HG03135 (cell line): ENCODE data around the gene LSM7.
"Not testable (repeated sequence)": the region's sequence is repeated elsewhere in the genome, so short reads cannot be mapped to it uniquely, and the experiment has no call there.

Experiments
- ATAC-seq: cut with Tn5 transposase; IDR thresholded peaks from one replicate; pipeline ENCODE4 v1.9.1; 2021; ENCODE audit warnings: mild to moderate bottlenecking, moderate library complexity; ENCODE audit not compliant: unreplicated experiment

LSM7 gene

DNA sequence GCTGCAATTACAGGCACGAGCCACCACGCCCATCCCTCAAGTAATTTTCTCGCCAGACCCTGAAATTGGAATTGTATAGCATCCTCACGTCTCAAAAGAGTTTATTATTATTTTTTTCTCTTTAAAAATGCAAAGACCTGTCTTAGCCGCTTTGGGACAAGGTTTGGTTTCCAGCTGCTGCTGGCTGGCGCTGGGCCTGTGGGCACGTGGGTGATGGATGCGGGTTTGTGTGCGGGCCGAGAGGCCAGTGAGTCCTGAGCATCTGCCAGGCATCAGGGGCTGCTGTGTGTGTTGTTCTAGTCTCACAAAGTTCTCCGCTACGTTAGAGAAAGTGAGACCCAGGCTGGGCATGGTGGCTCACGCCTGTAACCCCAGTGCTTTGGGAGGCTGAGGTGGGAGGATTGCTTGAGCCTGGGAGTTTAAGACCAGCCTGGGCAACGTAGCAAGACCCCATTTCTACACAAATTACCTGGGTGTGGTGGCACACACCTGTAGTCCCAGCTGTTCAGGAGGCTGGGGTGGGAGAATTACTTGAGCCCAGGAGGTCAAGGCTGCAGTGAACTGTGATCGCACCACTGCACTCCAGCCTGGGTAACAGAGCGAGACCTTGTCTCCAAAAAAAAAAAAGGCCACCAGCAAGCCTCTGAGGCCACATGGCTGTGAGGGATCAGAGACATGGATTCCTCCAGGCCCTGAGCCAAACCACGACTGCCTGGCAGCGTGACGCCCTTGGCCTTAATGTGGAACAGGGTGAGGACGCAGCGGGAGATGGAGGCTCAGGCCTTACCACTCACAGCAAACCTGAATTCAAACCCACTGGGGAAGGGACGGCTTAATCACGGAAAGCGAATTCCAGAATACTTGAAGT is 27.0 kb upstream of the LSM7 start:
- ATAC-seq: no peak

GRCh38 chr19:2354670-2355069 is 26.3 kb upstream of the LSM7 start:
- no peak for ATAC-seq

DNA sequence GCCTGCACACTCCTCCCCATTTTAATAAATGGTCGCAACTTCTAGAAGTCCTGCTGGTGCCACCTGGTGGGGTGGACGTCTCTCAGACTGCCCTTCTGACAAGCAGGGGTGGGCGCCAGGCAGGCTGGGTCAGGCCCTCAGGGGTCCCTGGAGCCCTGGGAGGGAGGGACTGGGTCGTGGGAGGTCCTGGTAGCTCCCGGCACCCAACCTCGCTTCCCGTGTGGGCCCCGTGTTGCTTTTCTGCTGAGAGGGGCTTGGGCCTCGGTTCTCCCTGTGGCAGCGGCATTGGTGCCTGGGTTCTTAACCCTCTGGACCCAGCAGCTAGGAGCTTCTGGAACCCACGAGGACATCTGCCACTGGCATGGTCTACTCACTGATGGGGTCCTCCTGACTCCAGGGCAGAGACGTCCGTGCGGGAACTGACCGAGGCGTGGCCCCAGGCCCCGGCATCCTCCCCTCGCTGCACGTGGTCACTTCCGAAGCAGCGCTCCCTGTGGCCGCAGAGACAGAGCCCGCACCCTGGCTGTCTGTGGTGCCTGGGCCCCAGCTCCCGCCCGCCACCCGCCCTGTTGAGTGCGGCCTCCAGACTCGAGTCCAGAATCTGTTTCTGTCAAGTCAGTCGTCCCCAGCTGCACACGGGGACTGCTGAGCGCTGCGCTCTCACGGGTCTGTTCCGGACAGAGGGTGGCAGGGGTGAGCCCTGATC is 25.7 kb upstream of the LSM7 start:
- ATAC-seq: no peak

- no peak for ATAC-seq
Observed at GRCh38 chr19:2353159-2353886, 24.9 kb upstream of the LSM7 start.

DNA sequence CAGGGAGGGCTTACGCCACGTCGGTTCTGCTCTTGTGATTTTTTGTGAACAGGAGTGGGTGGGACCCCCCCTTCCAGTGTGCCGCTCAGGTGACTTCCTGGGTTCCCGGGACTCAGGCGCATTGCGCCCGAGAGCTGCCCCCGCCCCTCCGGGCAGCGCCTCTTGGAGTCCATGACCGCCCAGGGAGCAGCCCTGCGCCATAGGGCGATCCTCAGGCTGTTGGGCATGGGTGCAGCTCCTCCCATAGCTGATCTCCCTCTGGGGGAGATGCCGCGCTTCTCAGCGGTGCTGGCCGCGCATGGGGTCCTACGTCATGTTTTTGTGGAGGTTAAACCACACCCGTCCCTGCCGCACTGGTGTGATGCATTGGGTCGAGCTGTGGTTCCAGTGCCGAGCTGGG is 23.7 kb upstream of the LSM7 start:
- no peak for ATAC-seq

DNA sequence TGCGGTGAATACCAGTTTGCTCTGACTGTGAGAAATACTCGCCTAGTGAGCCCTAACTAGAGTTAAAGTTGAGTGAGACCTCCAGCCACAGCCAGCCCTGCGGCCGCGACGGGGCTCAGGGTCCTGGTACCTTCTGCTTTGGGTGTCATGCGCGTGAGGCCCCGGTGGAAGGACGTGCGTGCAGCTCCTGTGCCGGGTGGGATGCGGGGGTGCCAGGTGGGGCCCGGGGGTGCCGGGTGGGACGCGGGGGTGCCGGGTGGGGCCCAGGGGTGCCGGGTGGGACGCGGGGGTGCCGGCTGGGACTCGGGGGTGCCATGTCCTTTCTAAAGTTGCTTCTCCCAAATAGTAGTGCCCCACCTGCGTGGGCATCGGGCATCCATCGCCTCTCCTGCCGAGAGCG is 23.2 kb upstream of the LSM7 start:
- ATAC-seq: no peak

DNA sequence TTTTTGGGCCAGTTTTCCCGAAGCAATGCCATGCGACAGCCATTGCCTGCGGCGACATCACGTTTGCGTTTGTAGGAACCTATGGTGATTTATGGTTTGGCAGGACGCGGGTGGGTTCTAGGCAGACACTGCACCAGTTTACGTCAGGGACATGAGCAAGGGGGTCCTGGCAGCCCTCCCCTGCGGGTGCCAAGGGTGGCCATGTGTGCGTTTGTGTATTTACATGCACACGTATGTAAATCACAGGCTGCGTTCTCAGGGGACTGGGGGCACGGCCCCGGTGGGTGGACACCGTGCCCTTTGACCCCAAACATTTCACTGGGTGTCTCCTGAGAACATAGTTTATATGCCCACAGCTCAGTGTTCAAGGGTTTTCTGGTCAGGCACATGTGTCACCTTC is 22.3 kb upstream of the LSM7 start:
- ATAC-seq: no peak

DNA sequence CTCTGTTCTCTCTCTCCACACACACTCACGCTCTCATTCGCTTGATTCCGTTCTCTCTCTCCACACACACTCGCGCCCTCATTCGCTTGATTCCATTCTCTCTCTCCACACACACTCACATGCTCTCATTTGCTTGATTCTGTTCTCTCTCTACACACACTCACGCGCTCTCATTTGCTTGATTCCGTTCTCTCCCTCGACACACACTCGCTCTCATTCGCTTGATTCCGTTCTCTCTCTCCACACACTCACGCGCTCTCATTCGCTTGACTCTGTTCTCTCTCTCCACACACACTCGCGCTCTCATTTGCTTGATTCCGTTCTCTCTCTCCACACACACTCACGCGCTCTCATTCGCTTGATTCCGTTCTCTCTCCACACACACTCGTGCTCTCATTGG is 21.4 kb upstream of the LSM7 start:
- ATAC-seq: not testable (repeated sequence)

- no peak for ATAC-seq
Observed at GRCh38 chr19:2345794-2346663, 17.6 kb upstream of the LSM7 start.

DNA sequence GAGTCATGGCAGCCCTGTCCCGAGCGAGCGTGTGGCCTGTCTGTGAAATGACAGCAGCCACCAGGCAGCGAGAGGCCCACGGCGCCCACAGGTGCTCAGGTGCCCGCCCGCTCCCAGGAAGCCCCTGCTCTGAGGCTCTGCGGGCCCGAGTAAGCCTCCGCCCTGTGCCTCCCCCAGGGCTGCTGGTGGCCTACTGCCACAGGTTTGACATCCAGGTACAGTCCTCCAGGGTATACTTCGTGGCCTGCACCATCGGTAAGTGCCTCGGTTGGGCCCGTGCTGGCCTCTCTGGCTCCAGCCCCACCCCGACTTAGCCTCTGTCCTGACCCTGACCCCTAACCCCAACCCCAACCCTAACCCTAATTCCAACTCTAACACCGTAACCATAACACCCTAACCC is 16.7 kb upstream of the LSM7 start:
- no peak for ATAC-seq

DNA sequence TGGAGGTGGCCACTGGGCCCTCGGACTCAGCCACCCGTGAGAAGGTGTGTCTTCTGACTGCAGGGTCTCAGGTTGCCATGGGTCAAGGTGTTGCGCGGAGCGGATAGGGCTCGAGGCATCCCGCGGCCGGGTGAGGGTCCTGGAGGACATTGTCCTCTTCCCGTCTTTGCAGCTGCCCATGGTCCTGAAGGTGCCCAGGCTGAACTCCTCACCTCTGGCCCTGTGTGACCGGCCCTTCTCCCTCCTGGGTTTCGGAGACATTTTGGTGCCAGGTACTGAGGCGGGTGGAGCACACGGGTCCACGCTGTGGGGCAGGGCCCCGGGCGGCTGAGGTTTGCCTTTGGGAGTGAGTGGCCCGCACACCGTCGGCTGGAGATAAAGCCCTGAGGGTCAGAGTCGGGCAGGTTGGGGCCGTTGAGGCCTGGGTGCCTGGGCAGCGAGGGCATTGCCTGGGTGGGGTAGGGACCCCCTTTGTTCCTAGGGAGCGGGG is 16.0 kb upstream of the LSM7 start:
- no peak for ATAC-seq

- no peak for ATAC-seq
Observed at GRCh38 chr19:2343289-2343982, 15.1 kb upstream of the LSM7 start.

DNA sequence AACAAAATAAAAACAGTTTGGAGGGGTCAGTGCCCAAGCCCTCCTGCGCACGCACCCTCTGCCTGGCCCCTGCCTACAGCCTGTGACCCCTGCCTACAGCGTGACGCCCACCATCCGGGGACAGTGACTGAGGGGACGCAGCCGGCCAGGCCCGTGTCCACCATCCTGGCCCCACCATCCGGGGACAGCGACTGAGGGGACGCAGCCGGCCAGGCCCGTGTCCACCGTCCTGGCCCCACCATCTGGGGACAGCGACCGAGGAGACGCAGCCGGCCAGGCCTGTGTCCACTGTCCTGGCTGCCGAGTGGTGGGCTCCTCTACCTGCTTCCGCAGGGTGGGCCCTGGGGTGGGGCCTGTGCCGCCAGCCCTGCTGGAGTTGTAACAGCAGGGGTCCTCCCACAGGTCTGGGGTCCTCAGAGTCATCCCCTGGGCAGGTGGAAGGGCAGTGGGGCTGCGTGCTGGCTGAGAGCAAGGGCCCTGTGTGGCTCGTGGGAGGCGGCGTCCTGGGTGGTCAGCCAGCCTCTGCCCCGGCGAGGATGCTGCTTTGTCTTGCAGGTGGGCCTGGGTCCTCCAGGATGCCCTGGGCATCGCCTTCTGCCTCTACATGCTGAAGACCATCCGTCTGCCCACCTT is 14.4 kb upstream of the LSM7 start:
- ATAC-seq: no peak

DNA sequence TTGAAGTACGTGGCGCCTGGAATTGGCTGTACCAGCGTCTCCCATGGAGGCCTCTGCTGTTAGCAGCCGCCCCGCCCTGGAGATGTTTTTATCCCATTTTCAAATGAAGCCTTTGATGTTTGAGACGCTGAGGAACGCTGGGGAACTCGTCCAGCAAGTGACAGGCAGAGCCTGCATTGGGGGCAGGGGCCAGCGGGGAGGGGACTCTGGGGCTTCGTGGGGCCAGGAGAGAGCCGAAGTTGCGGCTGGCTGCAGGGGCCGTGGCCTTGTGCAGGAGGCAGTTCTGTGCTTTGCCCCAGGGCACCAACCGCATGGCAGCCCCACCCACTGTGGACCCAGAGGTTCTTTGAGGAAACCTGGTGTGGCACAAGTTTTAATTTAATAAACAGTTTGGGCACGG is 13.6 kb upstream of the LSM7 start:
- ATAC-seq: no peak

DNA sequence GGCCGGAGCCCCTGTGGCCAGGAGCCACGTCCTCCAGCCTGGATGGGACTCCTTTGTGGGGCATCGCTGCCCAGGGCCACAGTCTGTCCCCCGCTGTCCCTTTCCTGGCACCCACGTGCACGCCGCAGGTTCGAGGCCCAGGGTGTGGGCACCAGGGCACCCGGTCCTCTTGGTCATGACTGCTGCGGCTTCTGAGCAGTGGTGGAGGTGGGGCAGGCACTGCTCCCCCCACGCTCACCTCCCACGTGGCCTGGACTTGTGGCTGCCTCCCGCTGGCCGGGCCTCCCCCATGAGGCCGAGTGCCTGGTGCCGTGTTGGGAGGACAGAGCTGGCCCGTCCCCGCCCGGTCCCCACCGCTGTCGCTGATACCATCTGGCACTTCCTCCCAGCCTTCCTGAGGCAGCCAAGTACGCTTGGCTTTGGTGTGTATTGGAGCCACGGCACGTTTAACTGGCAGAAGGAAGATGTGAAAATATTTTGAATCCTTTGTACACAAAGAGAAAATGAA is 12.9 kb upstream of the LSM7 start:
- ATAC-seq: no peak

DNA sequence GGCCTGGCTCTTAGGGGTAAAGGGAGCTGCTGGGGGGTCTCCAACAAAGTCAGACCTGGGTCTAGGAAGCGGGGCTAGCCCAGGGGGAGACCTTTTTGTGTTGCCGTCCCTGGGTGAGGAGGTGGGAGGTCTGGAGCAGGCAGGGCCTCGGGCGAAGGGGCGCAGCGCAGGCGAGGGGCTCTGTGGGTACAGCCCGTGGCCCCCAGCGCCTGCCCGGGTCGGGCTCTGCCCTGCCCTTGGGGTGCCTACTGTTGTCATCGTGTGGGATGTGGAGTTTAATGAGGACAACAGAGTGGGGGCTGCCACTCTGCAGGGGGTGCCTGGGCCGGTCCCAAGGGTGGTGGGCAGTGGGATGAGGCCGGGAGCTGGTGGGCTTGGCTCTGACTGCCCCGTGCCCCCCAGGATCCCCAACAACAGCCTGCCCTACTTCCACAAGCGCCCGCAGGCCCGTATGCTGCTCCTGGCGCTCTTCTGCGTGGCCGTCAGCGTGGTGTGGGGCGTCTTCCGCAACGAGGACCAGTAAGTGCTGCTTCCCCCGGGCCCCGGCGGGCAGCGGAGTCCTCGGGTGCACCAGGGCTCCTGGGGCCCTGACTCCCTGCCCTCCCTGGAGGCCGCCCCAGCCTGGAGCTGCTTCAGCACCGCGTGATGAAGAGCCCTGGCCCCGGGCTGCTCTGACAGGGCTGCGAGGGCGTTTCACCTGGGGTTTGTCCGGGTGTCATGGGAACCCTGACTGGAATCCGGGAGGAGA is 12.3 kb upstream of the LSM7 start:
- ATAC-seq: no peak

DNA sequence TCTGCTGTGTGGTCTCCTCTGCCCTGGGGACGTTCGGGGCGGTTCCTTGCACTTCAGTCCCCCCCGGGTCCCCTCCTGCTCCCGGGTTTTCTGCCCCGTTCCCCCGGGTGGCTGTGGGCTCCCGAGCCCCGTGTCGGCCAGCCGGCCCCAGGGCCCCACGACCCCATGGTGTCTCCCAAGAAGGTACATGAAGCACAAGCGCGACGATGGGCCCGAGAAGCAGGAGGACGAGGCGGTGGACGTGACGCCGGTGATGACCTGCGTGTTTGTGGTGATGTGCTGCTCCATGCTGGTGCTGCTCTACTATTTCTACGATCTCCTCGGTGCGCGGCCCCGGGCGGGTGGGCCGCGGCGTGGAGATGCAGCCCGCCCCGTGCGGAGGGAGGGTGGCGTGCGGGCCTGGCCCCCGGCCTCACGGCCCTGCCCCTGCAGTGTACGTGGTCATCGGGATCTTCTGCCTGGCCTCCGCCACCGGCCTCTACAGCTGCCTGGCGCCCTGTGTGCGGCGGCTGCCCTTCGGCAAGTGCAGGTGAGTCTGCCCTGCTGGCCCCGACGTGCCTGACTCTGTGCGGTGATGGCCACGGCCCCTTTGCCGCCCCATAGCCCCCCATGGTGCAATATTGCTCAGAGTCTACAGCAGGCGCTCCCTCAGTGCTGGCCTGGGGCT is 11.4 kb upstream of the LSM7 start:
- no peak for ATAC-seq
